ENCODE data around the gene HIVEP3.

The HIVEP3 gene

DNA sequence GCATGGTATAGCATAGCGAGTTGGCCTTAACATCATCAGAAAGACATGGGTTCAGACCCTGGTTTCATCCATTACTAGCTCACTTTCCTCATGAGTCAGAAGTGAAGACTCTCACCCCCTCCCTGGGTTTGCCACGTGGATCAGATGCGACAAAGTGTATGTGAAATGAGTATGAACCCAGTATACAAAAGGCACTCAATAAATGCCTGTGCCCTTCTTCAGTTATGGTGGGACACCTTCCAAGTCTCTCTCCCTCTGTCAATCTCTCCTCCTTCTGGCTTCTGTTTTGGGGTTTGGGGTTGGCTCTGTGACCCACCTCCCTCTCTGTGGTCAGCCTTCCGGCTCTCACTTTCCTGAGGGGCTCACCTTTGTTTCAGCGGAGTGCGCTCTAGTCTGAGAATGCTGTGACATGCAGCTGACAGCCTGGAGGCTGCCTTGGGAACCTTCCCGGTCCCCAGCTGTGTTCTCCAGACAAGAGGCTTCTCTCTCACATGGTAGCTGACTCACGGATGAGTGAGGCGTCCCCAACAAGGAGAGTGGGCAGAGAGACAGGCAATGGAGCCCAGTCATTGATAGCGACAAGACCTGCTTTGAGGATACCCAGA, 279.3 kb downstream of the HIVEP3 start:
- Histone ChIP-seq H3K4me1 (ENCODE audit: control insufficient read depth, insufficient read depth, low read length) (no peaks in the 10 kb centered on the region), H3K27ac (ENCODE audit: low read length) (no peak overlapping the region), H3K9ac (ENCODE audit: low read length in 2 of 2) (no peak overlapping the region), H3K36me3 (ENCODE audit: control insufficient read depth in 2 of 2, insufficient read depth in 2 of 2, low read length in 2 of 2) (no peaks in the 10 kb centered on the region), H3K9me3 (ENCODE audit: control insufficient read depth in 2 of 2, low read length in 2 of 2) (no peaks in the 10 kb centered on the region), H3K4me3 (ENCODE audit: low read length in 2 of 2) (no peak overlapping the region), H3K27me3 (ENCODE audit: control insufficient read depth in 1 of 2, insufficient read depth in 2 of 2, low read length in 2 of 2) (no peaks in the 10 kb centered on the region)

DNA sequence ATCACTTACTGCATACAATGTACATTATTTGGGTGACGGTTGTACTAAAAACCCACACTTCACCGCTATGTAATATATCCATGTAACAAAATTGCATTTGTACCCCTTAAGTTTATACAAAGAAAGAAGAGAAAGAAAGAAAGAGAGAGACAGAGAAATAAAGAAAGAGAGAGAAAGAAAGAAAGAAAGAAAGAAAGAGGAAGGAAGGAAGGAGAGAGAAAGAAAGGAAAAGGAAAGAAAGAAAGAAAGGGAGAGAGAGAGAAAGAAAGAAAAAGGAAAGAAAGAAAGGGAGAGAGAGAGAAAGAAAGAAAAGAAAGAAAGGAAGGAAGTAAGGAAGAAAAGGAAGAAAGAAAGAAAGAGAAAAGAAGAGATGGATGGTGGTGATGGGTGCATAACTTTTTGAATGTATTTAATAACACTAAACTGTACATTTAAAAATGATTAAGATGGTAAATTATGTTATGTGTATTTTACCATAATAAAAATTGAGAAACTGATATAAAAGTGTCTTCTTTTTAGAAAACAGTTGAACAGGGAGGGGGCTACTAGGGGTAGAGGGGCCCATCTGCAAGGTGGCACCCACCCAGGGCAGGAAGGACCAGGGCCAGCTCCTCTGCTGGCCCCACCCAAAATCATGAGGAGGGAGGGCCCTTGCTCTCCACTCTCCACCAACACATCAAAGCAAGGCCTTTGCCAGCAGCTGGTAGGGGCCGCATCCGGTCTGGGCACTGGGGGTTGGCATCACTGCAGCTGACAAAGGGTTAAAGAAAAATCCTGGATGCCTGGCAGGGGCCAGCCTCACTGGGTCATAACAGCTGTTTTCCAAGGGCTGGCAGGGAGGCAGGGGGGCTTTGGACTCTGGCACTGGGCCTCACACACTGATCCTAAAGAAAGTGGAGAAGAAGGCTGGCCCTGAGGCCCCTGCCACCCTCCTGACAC, 280.4 kb downstream of the HIVEP3 start:
- Histone ChIP-seq H3K27ac (ENCODE audit: low read length) (no peak overlapping the region), H3K27me3 (ENCODE audit: control insufficient read depth in 1 of 2, insufficient read depth in 2 of 2, low read length in 2 of 2) (no peaks in the 10 kb centered on the region)

DNA sequence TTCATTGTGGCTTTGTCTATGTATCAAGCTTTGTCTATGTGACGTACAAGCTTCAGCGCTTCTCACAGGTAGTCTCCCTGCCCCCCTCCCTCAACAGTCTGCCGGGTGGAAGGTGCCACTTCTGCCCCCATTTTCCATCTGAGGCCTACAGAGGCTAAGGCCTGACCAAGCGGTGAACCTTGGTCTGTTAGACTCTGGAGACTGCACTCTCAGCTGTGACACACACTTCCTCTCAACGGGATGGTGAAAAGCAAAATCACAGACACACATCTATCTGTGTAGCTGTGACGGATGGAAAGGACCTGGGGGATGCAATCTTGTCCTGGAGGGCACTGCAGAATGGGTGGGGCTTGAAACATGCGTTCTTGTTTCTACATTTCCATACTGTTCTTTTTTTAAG, 281.4 kb downstream of the HIVEP3 start:
- no peaks in the 10 kb centered on the region for H3K4me1 ChIP-seq (ENCODE audit: control insufficient read depth, insufficient read depth, low read length)
- no peak overlapping the region for H3K9ac ChIP-seq (ENCODE audit: low read length in 2 of 2)
- no peaks in the 10 kb centered on the region for H3K27me3 ChIP-seq (ENCODE audit: control insufficient read depth in 1 of 2, insufficient read depth in 2 of 2, low read length in 2 of 2)
- H3K9me3 ChIP-seq (ENCODE audit: control insufficient read depth in 2 of 2, low read length in 2 of 2): no peaks in the 10 kb centered on the region
- H3K36me3 ChIP-seq (ENCODE audit: control insufficient read depth in 2 of 2, insufficient read depth in 2 of 2, low read length in 2 of 2): no peaks in the 10 kb centered on the region
- no peak overlapping the region for H3K4me3 ChIP-seq (ENCODE audit: low read length in 2 of 2)
- H3K27ac ChIP-seq (ENCODE audit: low read length): no peak overlapping the region

More for the DNA sequence above, 280.4 kb downstream of the HIVEP3 start:
- no peaks in the 10 kb centered on the region for H3K4me1 ChIP-seq (ENCODE audit: control insufficient read depth, insufficient read depth, low read length)
- no peaks in the 10 kb centered on the region for H3K36me3 ChIP-seq (ENCODE audit: control insufficient read depth in 2 of 2, insufficient read depth in 2 of 2, low read length in 2 of 2)
- H3K9ac ChIP-seq (ENCODE audit: low read length in 2 of 2): no peak overlapping the region
- H3K9me3 ChIP-seq (ENCODE audit: control insufficient read depth in 2 of 2, low read length in 2 of 2): no peaks in the 10 kb centered on the region
- no peak overlapping the region for H3K4me3 ChIP-seq (ENCODE audit: low read length in 2 of 2)

DNA sequence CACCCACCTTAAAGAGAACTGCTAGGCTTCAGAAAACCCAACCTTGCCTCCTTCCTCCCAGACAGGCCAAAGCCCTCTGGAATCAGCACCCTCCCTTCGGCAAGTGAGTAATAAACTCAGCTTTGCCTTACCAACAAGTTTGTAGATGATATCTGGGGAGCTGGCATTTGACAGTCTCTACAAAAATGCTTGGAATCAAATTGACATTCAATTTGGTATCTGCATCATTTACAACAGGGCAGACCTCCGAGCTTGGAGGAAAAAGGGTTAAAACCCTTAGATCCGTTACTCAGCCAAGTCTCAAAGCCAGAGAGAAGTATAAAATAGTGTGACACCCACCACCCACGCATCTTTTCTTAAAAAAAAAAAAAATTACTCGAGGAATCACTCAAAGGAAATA, 285.0 kb downstream of the HIVEP3 start:
- H3K36me3 ChIP-seq (ENCODE audit: control insufficient read depth in 2 of 2, insufficient read depth in 2 of 2, low read length in 2 of 2): no peaks in the 10 kb centered on the region
- H3K4me1 ChIP-seq (ENCODE audit: control insufficient read depth, insufficient read depth, low read length): no peaks in the 10 kb centered on the region
- no peak overlapping the region for H3K27ac ChIP-seq (ENCODE audit: low read length)
- no peaks in the 10 kb centered on the region for H3K9me3 ChIP-seq (ENCODE audit: control insufficient read depth in 2 of 2, low read length in 2 of 2)
- no peak overlapping the region for H3K4me3 ChIP-seq (ENCODE audit: low read length in 2 of 2)
- H3K27me3 ChIP-seq (ENCODE audit: control insufficient read depth in 1 of 2, insufficient read depth in 2 of 2, low read length in 2 of 2): no peaks in the 10 kb centered on the region
- no peak overlapping the region for H3K9ac ChIP-seq (ENCODE audit: low read length in 2 of 2)

DNA sequence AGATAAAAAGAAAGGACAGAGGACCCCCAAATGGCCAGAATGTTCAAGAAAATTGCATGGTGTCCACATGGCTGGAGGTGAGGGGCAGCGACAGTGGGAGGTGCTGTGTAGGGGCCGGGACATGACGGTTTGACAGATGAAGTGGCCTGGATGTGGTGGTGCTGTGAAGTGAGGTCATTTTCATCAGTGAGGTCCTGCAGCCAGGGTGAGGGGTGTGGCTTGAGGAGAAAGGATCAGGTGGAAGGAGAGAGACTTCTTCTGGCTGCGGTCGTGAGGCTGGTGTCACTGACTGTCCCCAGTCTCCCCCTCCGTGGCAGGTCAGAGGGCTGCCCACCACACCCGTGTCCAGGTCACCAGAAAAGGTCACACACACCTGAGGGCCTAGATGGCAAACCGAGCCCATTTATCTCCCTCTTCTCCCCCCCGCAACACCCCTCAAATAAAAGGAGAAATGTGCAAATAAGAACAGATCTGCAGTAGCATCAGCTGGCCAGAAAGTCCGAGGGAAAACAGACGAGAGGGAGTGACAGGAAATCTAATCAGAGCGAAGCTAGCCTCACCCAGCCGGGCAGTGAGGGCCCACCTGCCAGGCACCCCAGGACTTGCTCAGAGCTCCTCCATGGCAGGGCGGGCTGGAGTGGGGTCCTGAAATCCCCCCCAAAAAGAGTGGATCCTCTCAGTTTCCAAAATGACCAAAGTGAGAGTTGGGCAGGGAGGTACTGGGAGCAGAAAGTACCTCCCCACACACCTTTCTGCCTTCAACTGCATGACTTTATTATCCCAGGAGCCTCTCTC, 285.7 kb downstream of the HIVEP3 start:
- Histone ChIP-seq H3K4me1 (ENCODE audit: control insufficient read depth, insufficient read depth, low read length) (no peaks in the 10 kb centered on the region), H3K27me3 (ENCODE audit: control insufficient read depth in 1 of 2, insufficient read depth in 2 of 2, low read length in 2 of 2) (no peaks in the 10 kb centered on the region), H3K36me3 (ENCODE audit: control insufficient read depth in 2 of 2, insufficient read depth in 2 of 2, low read length in 2 of 2) (no peaks in the 10 kb centered on the region), H3K27ac (ENCODE audit: low read length) (no peak overlapping the region), H3K9me3 (ENCODE audit: control insufficient read depth in 2 of 2, low read length in 2 of 2) (no peaks in the 10 kb centered on the region), H3K4me3 (ENCODE audit: low read length in 2 of 2) (no peak overlapping the region), H3K9ac (ENCODE audit: low read length in 2 of 2) (no peak overlapping the region)

DNA sequence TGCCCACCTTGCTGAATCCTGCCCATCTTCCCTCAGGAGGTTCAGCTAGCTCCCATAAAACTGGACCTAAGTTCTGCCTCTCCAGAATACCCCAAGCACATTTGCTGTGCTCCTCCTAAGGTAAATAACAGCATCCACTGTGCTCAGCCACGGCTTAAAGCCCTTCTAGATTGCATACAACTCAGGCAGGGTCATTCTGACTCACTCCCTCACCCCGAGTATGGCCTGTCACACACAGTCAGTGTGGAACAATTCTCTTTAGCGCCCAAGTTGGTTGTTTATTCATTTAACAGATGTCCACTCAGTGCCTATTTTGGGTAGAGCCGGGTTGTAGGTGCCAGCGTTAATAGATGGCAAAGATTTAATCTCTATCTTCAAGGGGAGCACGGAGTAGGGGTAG, 286.8 kb downstream of the HIVEP3 start:
- Histone ChIP-seq H3K27ac (ENCODE audit: low read length) (no peak overlapping the region), H3K36me3 (ENCODE audit: control insufficient read depth in 2 of 2, insufficient read depth in 2 of 2, low read length in 2 of 2) (no peaks in the 10 kb centered on the region), H3K4me3 (ENCODE audit: low read length in 2 of 2) (no peak overlapping the region), H3K9me3 (ENCODE audit: control insufficient read depth in 2 of 2, low read length in 2 of 2) (no peaks in the 10 kb centered on the region), H3K9ac (ENCODE audit: low read length in 2 of 2) (no peak overlapping the region), H3K4me1 (ENCODE audit: control insufficient read depth, insufficient read depth, low read length) (no peaks in the 10 kb centered on the region), H3K27me3 (ENCODE audit: control insufficient read depth in 1 of 2, insufficient read depth in 2 of 2, low read length in 2 of 2) (no peaks in the 10 kb centered on the region)

DNA sequence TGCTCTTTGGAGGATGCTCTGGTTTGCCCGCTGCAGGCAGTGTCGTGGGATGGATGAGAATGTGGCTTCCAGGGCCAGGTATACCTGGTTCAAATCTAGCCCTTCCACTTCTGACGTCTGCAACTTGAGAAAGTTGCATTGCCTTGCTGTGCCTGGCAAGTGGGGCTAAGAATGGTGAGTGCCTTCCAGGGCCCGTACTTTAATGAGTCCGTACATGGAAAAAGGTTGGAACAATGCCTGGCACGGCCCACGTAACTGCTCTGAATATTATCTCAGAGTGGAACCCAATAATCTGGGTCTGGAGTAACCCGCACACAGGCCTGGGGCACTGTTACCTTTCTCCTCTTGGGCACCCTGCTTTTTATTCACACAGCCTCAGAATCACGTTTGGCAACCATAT, 287.6 kb downstream of the HIVEP3 start:
- H3K27ac ChIP-seq (ENCODE audit: low read length): no peak overlapping the region
- no peaks in the 10 kb centered on the region for H3K36me3 ChIP-seq (ENCODE audit: control insufficient read depth in 2 of 2, insufficient read depth in 2 of 2, low read length in 2 of 2)
- peaks cover under 1% of the 10 kb centered on the region for H3K4me1 ChIP-seq (ENCODE audit: control insufficient read depth, insufficient read depth, low read length)
- H3K27me3 ChIP-seq (ENCODE audit: control insufficient read depth in 1 of 2, insufficient read depth in 2 of 2, low read length in 2 of 2): no peaks in the 10 kb centered on the region
- no peaks in the 10 kb centered on the region for H3K9me3 ChIP-seq (ENCODE audit: control insufficient read depth in 2 of 2, low read length in 2 of 2)
- H3K4me3 ChIP-seq (ENCODE audit: low read length in 2 of 2): no peak overlapping the region
- no peak overlapping the region for H3K9ac ChIP-seq (ENCODE audit: low read length in 2 of 2)

DNA sequence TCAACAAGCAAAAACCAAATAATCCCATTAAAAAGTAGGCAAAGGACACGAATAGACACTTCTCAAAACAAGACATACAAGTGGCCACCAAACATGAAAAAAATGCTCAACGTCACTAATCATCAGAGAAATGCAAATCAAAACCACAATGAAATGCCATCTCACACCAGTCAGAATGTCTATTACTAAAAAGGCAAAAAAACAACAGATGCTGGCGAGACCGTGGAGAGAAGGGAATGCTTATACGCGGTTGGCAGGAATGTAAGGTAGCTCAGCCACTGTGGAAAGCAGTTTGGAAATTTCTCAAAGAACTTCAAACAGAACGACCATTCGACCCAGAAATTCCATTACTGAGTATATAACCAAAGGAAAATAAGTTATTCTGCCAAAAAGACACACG, 289.2 kb downstream of the HIVEP3 start:
- H3K36me3 ChIP-seq (ENCODE audit: control insufficient read depth in 2 of 2, insufficient read depth in 2 of 2, low read length in 2 of 2): no peaks in the 10 kb centered on the region
- H3K4me1 ChIP-seq (ENCODE audit: control insufficient read depth, insufficient read depth, low read length): peaks cover 2% of the 10 kb centered on the region
- no peak overlapping the region for H3K9ac ChIP-seq (ENCODE audit: low read length in 2 of 2)
- H3K27ac ChIP-seq (ENCODE audit: low read length): no peak overlapping the region
- no peaks in the 10 kb centered on the region for H3K9me3 ChIP-seq (ENCODE audit: control insufficient read depth in 2 of 2, low read length in 2 of 2)
- no peaks in the 10 kb centered on the region for H3K27me3 ChIP-seq (ENCODE audit: control insufficient read depth in 1 of 2, insufficient read depth in 2 of 2, low read length in 2 of 2)
- H3K4me3 ChIP-seq (ENCODE audit: low read length in 2 of 2): no peak overlapping the region

DNA sequence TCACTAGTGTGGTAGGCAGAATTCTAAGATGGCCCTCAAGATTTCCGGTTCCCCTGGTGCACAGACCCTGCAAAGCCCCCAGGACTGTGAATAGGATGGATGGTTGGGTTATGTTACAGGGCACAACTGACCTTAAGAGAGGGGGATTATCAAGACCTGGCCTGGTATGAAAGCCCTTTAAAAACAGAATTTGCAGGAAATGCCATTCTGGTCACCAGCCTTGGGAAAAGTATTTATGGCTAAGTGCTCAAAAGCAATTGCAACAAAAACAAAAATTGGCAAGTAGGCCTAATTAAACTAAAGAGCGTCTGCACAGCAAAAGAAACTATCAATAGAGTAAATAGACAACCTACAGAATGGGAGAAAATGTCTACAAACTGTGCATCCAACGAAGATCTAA, 289.6 kb downstream of the HIVEP3 start:
- no peak overlapping the region for H3K4me3 ChIP-seq (ENCODE audit: low read length in 2 of 2)
- no peak overlapping the region for H3K27ac ChIP-seq (ENCODE audit: low read length)
- H3K9ac ChIP-seq (ENCODE audit: low read length in 2 of 2): no peak overlapping the region
- H3K36me3 ChIP-seq (ENCODE audit: control insufficient read depth in 2 of 2, insufficient read depth in 2 of 2, low read length in 2 of 2): no peaks in the 10 kb centered on the region
- no peaks in the 10 kb centered on the region for H3K27me3 ChIP-seq (ENCODE audit: control insufficient read depth in 1 of 2, insufficient read depth in 2 of 2, low read length in 2 of 2)
- peaks cover 2% of the 10 kb centered on the region for H3K4me1 ChIP-seq (ENCODE audit: control insufficient read depth, insufficient read depth, low read length)
- no peaks in the 10 kb centered on the region for H3K9me3 ChIP-seq (ENCODE audit: control insufficient read depth in 2 of 2, low read length in 2 of 2)

DNA sequence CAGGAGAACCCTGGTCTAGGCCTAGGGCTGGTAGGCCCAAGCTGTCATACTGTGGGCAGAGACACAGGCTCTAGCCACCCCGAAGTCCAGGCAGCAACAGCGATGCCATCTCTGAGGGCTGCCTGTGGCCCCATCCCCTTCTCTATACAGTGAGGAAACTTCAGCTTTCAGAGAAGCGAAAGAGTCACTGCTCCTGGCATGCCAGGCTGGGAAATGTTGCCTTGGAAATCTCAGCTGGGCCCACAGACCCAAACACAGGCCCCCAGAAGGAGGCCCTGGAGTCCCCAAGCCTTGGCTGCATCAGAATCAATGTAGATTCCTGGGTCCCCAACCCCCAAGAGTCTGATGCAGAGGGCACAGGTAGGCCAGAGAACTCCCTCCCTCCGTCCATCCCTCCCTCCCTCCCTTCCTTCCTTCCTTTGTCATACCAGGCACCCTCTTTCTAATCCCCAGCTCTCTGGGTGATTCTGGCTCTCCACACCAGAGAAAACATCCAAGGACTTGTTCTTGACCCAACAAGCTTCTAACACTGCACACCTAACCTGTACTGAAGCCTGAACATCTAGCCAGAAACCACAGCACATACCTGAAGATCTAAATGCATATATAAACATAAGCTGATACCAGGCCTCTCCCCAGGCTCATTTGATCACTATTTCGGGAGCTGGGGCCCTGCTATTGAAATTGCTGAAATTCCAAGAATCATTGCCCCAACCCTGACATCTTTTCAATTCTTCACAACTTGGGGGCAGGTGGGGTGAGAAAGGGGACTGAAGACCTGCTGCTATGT, 291.0 kb downstream of the HIVEP3 start:
- no peaks in the 10 kb centered on the region for H3K27me3 ChIP-seq (ENCODE audit: control insufficient read depth in 1 of 2, insufficient read depth in 2 of 2, low read length in 2 of 2)
- no peaks in the 10 kb centered on the region for H3K9me3 ChIP-seq (ENCODE audit: control insufficient read depth in 2 of 2, low read length in 2 of 2)
- H3K36me3 ChIP-seq (ENCODE audit: control insufficient read depth in 2 of 2, insufficient read depth in 2 of 2, low read length in 2 of 2): no peaks in the 10 kb centered on the region
- no peak overlapping the region for H3K4me3 ChIP-seq (ENCODE audit: low read length in 2 of 2)
- H3K9ac ChIP-seq (ENCODE audit: low read length in 2 of 2): no peak overlapping the region
- H3K27ac ChIP-seq (ENCODE audit: low read length): no peak overlapping the region
- peaks cover 10% of the 10 kb centered on the region for H3K4me1 ChIP-seq (ENCODE audit: control insufficient read depth, insufficient read depth, low read length)

Data from stomach smooth muscle (tissue), 2 donors.